WTC11 (cell line): ENCODE data around the gene RIN3.

Experiments
- NR1H2 ChIP-seq: sonication (generic); formaldehyde crosslinking; IDR thresholded peaks from 2 replicates; pipeline ENCODE4 v1.9.0; 2021; ENCODE audit warnings: mild to moderate bottlenecking, moderate library complexity, missing genetic modification reagents
- TEAD1 ChIP-seq: sonication (generic); formaldehyde crosslinking; IDR thresholded peaks from 2 replicates; pipeline ENCODE4 v1.8.0; 2022; ENCODE audit warnings: mild to moderate bottlenecking, missing genetic modification reagents
- TF ChIP-seq, protein P1 (sequence below): sonication (generic); formaldehyde crosslinking; IDR thresholded peaks from 2 replicates; pipeline ENCODE4 v1.8.1; 2023; ENCODE audit warnings: mild to moderate bottlenecking, missing genetic modification reagents, borderline replicate concordance
- TF ChIP-seq, protein P2 (sequence below): fragments of 200-600 bp; IDR thresholded peaks from 2 replicates; pipeline ENCODE4 v1.8.0; 2022; ENCODE audit warnings: antibody characterized with exemption
- TF ChIP-seq, protein P3 (sequence below): fragments of 250-450 bp; sonication (Bioruptor Pico); conservative IDR thresholded peaks from 2 replicates; pipeline ENCODE4 v1.9.0; 2021; ENCODE audit warnings: mild to moderate bottlenecking
- TF ChIP-seq, protein P4 (sequence below): sonication (generic); formaldehyde crosslinking; IDR thresholded peaks from 2 replicates; pipeline ENCODE4 v1.8.0; 2022; ENCODE audit warnings: mild to moderate bottlenecking, missing genetic modification reagents

DNA sequence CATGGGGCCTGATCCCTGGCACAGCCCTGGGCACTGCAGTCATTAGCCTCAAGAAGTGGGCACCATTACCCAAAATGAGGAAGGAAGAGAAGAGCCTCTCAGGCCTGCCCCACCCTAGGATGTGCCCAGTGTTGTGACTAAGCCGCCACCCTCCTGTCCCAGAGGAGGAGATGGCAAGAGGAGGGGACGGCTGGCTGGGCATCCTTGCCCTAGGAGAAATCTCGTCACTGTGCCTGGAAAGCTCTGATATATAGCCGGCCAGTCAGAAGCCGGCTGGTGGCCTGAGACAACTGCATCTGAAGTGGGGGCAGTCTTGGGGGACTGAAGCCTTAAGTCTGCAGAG, 119.7 kb downstream of the RIN3 start:
- TF ChIP-seq, protein P1, sequence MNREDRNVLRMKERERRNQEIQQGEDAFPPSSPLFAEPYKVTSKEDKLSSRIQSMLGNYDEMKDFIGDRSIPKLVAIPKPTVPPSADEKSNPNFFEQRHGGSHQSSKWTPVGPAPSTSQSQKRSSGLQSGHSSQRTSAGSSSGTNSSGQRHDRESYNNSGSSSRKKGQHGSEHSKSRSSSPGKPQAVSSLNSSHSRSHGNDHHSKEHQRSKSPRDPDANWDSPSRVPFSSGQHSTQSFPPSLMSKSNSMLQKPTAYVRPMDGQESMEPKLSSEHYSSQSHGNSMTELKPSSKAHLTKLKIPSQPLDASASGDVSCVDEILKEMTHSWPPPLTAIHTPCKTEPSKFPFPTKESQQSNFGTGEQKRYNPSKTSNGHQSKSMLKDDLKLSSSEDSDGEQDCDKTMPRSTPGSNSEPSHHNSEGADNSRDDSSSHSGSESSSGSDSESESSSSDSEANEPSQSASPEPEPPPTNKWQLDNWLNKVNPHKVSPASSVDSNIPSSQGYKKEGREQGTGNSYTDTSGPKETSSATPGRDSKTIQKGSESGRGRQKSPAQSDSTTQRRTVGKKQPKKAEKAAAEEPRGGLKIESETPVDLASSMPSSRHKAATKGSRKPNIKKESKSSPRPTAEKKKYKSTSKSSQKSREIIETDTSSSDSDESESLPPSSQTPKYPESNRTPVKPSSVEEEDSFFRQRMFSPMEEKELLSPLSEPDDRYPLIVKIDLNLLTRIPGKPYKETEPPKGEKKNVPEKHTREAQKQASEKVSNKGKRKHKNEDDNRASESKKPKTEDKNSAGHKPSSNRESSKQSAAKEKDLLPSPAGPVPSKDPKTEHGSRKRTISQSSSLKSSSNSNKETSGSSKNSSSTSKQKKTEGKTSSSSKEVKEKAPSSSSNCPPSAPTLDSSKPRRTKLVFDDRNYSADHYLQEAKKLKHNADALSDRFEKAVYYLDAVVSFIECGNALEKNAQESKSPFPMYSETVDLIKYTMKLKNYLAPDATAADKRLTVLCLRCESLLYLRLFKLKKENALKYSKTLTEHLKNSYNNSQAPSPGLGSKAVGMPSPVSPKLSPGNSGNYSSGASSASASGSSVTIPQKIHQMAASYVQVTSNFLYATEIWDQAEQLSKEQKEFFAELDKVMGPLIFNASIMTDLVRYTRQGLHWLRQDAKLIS (CRISPR knock-in tag) = no peak
- TF ChIP-seq, protein P2, sequence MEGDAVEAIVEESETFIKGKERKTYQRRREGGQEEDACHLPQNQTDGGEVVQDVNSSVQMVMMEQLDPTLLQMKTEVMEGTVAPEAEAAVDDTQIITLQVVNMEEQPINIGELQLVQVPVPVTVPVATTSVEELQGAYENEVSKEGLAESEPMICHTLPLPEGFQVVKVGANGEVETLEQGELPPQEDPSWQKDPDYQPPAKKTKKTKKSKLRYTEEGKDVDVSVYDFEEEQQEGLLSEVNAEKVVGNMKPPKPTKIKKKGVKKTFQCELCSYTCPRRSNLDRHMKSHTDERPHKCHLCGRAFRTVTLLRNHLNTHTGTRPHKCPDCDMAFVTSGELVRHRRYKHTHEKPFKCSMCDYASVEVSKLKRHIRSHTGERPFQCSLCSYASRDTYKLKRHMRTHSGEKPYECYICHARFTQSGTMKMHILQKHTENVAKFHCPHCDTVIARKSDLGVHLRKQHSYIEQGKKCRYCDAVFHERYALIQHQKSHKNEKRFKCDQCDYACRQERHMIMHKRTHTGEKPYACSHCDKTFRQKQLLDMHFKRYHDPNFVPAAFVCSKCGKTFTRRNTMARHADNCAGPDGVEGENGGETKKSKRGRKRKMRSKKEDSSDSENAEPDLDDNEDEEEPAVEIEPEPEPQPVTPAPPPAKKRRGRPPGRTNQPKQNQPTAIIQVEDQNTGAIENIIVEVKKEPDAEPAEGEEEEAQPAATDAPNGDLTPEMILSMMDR = no peak
- TF ChIP-seq, protein P3, sequence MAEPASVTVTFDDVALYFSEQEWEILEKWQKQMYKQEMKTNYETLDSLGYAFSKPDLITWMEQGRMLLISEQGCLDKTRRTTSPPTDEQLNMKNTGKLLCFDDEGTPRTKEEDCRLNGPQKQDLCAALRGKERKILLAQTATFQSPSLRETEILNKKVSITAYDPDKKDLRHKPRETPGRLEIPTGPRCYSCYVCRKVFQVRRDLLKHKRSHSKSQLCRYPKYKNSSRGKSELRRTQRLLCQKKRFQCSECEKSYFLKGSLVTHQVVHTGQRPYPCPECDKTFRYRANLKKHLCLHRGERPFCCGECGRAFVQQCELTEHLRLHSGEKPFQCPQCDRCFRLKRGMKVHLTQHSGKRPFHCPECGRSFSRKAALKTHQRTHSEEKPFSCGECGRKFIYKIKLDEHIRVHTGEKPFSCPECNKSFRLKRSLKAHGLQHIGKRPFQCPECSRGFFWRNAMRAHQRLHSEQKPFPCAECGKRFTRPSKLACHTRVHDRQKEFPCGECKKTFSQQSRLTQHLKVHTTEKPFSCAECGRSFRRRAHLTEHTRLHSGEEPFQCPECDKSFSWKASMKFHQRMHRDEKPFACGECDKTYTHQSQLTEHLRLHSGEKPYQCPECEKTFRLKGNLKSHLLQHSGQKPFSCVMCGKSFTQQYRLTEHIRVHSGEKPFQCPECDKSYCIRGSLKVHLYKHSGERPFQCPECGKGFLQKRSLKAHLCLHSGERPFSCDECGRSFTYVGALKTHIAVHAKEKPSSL = no peak
- TF ChIP-seq NR1H2 (CRISPR knock-in tag) = no peak
- TF ChIP-seq, protein P4, sequence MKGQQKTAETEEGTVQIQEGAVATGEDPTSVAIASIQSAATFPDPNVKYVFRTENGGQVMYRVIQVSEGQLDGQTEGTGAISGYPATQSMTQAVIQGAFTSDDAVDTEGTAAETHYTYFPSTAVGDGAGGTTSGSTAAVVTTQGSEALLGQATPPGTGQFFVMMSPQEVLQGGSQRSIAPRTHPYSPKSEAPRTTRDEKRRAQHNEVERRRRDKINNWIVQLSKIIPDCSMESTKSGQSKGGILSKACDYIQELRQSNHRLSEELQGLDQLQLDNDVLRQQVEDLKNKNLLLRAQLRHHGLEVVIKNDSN = no peak
- TF ChIP-seq TEAD1 (CRISPR knock-in tag) = no peak
